Gastrocnemius medialis (tissue), 4 donors: ENCODE measurements around the gene TNRC18. TPM values are rescaled to one million over a fixed set of nuclear protein-coding genes. Genes with fewer than 3 reads are reported as not detected.
"Not testable (repeated sequence)": the region's sequence is repeated elsewhere in the genome, so short reads cannot be mapped to it uniquely, and the experiment has no call there.

Source experiments
- ATAC-seq, 2 donors: fragments of 150-250 bp; one replicate each; pipeline ENCODE4 v1.9.1; 2016
- DNase-seq, 2 donors: peaks; one replicate each; pipeline ENCODE4 v3.0.0-alpha.2; 2019
- H3K27ac ChIP-seq, 4 donors: fragments of 200-600 bp; sonication (generic); 1 replicate in 1 of 4; 2 replicates in 3 of 4; pipeline ENCODE4 v1.5.1; 2016 to 2018; ENCODE audit warnings: mild to moderate bottlenecking in 2 of 4, moderate library complexity in 1 of 4
- H3K27me3 ChIP-seq, 3 donors: fragments of 200-600 bp; sonication (generic) in 2 of 3; 1 replicate in 1 of 3; 2 replicates in 2 of 3; pipeline versions ENCODE4 v1.5.1 to v1.6.0; 2016 to 2019; ENCODE audit warnings: mild to moderate bottlenecking in 1 of 3, moderate library complexity in 1 of 3
- H3K36me3 ChIP-seq, 2 donors: fragments of 200-600 bp; sonication (generic) in 1 of 2; one replicate each; pipeline ENCODE4 v1.5.1; 2017 to 2018
- H3K4me1 ChIP-seq, 2 donors: fragments of 200-600 bp; sonication (generic) in 1 of 2; one replicate each; pipeline ENCODE4 v1.5.1; 2016 to 2017; ENCODE audit warnings: mild to moderate bottlenecking in 2 of 2
- H3K4me3 ChIP-seq, 4 donors: fragments of 200-600 bp; sonication (generic) in 3 of 4; 1 replicate in 1 of 4; 2 replicates in 3 of 4; pipeline ENCODE4 v1.5.1; 2016 to 2019; ENCODE audit warnings: mild to moderate bottlenecking in 2 of 4
- H3K9me3 ChIP-seq, 3 donors: fragments of 200-600 bp; sonication (generic) in 2 of 3; 1 replicate in 1 of 3; 2 replicates in 2 of 3; pipeline ENCODE4 v1.5.1; 2016 to 2019
- CTCF ChIP-seq, 5 experiments: fragments of 450-650 bp in 3 of 5; fragments of 200-600 bp in 2 of 5; sonication (generic) in 2 of 5; IDR thresholded peaks in 4 of 5; conservative IDR thresholded peaks in 1 of 5; 1 replicate in 4 of 5; 2 replicates in 1 of 5; pipeline ENCODE4 v1.5.1; 2016 to 2019; ENCODE audit warnings: antibody characterized with exemption in 5 of 5, mild to moderate bottlenecking in 3 of 5, moderate library complexity in 3 of 5
- POLR2A ChIP-seq, 2 donors: fragments of 450-650 bp; IDR thresholded peaks; one replicate each; pipeline ENCODE4 v1.6.1; 2017; ENCODE audit warnings: antibody characterized with exemption in 2 of 2, mild to moderate bottlenecking in 2 of 2, moderate library complexity in 2 of 2
- in situ Hi-C, 4 donors: fragments of 200-750 bp; cut with MboI; loops; one replicate each; pipeline versions ENCODE4 v1.15.0 to v1.8.0; 2017; ENCODE audit warnings: low sequenced_read_pairs in 4 of 4
- intact Hi-C: fragments of 100-400 bp; cut with DNase I; formaldehyde crosslinking; loops from one replicate; pipeline ENCODE4 v1.15.1; 2023; ENCODE audit warnings: low total_unique reads
- total RNA-seq, 4 donors: library from RNA; depleted of rRNA; stranded (reverse); fragments of >200 nt; gene quantifications; one replicate each; pipeline versions ENCODE4 v1.1.0 to v1.2.3, GENCODE V29; 2016

The TNRC18 gene
- total RNA-seq, 4 donors from 2014 or later: 8.7 to 31.2 (median 20.5) TPM

GRCh38 chr7:5291301-5291700, 132.3 kb downstream of the TNRC18 start:
- Histone ChIP-seq H3K9me3 (no peaks in the 10 kb centered on the region), H3K36me3 (no peaks in the 10 kb centered on the region), H3K4me3 (no peak overlapping the region), H3K27ac (no peak overlapping the region), H3K4me1 (no peaks in the 10 kb centered on the region), H3K27me3 (peaks cover 0 to 3% (median 0%) of the 10 kb centered on the region in 3 donors)
- DNase-seq (no peak), ATAC-seq (no peak)
- in situ Hi-C loops: no loop called here
- TF ChIP-seq CTCF (IDR thresholded peaks at IDR 0.05 in 4 of 5, conservative IDR thresholded peaks at IDR 0.05 in 1 of 5) (no peak), POLR2A (IDR thresholded peaks at IDR 0.05) (no peak)
- intact Hi-C loops: no loop called here

GRCh38 chr7:5289355-5289754, 134.3 kb downstream of the TNRC18 start:
- no peaks in the 10 kb centered on the region for H3K36me3 ChIP-seq
- DNase-seq: no peak
- H3K4me3 ChIP-seq: no peak overlapping the region
- no peak overlapping the region for H3K27ac ChIP-seq
- TF ChIP-seq POLR2A (IDR thresholded peaks at IDR 0.05) (no peak), CTCF (IDR thresholded peaks at IDR 0.05 in 4 of 5, conservative IDR thresholded peaks at IDR 0.05 in 1 of 5) (no peak)
- ATAC-seq: no peak
- intact Hi-C loops (no loop called here), in situ Hi-C loops (no loop called here)
- H3K9me3 ChIP-seq: no peaks in the 10 kb centered on the region
- H3K4me1 ChIP-seq: no peaks in the 10 kb centered on the region
- peaks cover 0 to 3% (median 0%) of the 10 kb centered on the region in 3 donors for H3K27me3 ChIP-seq

- H3K4me1 ChIP-seq, in situ Hi-C loops, H3K36me3 ChIP-seq, DNase-seq, H3K27ac ChIP-seq, H3K9me3 ChIP-seq, H3K4me3 ChIP-seq, H3K27me3 ChIP-seq, intact Hi-C loops, ATAC-seq: not testable (repeated sequence)
Observed at GRCh38 chr7:5288560-5288959, 135.1 kb downstream of the TNRC18 start.

GRCh38 chr7:5287802-5288201, 135.8 kb downstream of the TNRC18 start:
- no peak overlapping the region for H3K4me3 ChIP-seq
- peaks cover 0 to 9% (median 6%) of the 10 kb centered on the region in 3 donors for H3K27me3 ChIP-seq
- TF ChIP-seq POLR2A (IDR thresholded peaks at IDR 0.05) (no peak), CTCF (IDR thresholded peaks at IDR 0.05 in 4 of 5, conservative IDR thresholded peaks at IDR 0.05 in 1 of 5) (no peak)
- intact Hi-C loops (no loop called here), in situ Hi-C loops (no loop called here)
- no peaks in the 10 kb centered on the region for H3K9me3 ChIP-seq
- H3K4me1 ChIP-seq: no peaks in the 10 kb centered on the region
- H3K27ac ChIP-seq: no peak overlapping the region
- DNase-seq: no peak
- no peaks in the 10 kb centered on the region for H3K36me3 ChIP-seq
- ATAC-seq: no peak

- in situ Hi-C loops, DNase-seq, intact Hi-C loops, H3K36me3 ChIP-seq, H3K4me1 ChIP-seq, H3K9me3 ChIP-seq, ATAC-seq, H3K27ac ChIP-seq, H3K27me3 ChIP-seq, H3K4me3 ChIP-seq: not testable (repeated sequence)
Observed at GRCh38 chr7:5287373-5287772, 136.3 kb downstream of the TNRC18 start.

- in situ Hi-C loops: no loop called here
Observed at GRCh38 chr7:5286933-5287332, 136.7 kb downstream of the TNRC18 start.

More at GRCh38 chr7:5286933-5287332, 136.7 kb downstream of the TNRC18 start:
- H3K4me1 ChIP-seq: no peaks in the 10 kb centered on the region
- no peak for DNase-seq
- H3K27me3 ChIP-seq: peaks cover 0 to 9% (median 6%) of the 10 kb centered on the region in 3 donors
- no peaks in the 10 kb centered on the region for H3K36me3 ChIP-seq
- intact Hi-C loops: no loop called here
- H3K4me3 ChIP-seq: no peak overlapping the region
- ATAC-seq: no peak
- no peak overlapping the region for H3K27ac ChIP-seq
- TF ChIP-seq CTCF (IDR thresholded peaks at IDR 0.05 in 4 of 5, conservative IDR thresholded peaks at IDR 0.05 in 1 of 5) (no peak), POLR2A (IDR thresholded peaks at IDR 0.05) (no peak)
- H3K9me3 ChIP-seq: no peaks in the 10 kb centered on the region
